Stimulated activated CD4-positive, alpha-beta T cell treated with anti-CD3 and anti-CD28 coated beads, Interleukin-4, amount 100 ng/mL, for 1 hour (primary cell): ENCODE measurements around the gene CAMKK2.
"Not testable (repeated sequence)": the region's sequence is repeated elsewhere in the genome, so short reads cannot be mapped to it uniquely, and the experiment has no call there.

Source experiments
- DNase-seq: peaks from one replicate; pipeline ENCODE4 v3.0.0-alpha.2; 2020

CAMKK2 gene

DNA sequence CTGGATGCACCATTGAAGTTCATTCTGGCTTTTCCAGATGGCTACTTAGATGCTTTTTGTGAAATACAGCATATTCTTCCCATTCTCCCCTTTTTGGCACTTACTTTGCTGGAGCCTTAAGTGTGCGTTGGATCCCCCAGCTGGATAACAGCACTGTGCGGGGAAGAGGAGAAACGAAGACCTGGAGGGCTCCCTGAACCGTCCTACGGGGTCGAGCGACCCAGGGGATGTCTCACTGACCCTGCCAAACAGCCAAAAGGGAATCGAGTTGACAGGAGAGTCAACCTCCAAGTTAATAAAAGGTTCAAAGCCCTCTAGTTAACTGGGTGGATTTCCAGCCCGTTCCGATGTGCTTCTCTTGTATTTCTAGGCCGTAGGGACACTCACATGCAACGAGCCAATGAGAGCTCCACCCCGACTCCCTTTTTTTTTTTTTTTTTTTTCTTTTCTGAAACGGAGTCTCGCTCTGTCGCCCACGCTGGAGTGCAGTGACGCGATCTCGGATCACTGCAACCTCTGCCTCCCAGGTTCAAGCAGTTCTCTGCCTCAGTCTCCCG is 1.0 kb upstream of the CAMKK2 start:
- DNase-seq: peak; percentile 67

DNA sequence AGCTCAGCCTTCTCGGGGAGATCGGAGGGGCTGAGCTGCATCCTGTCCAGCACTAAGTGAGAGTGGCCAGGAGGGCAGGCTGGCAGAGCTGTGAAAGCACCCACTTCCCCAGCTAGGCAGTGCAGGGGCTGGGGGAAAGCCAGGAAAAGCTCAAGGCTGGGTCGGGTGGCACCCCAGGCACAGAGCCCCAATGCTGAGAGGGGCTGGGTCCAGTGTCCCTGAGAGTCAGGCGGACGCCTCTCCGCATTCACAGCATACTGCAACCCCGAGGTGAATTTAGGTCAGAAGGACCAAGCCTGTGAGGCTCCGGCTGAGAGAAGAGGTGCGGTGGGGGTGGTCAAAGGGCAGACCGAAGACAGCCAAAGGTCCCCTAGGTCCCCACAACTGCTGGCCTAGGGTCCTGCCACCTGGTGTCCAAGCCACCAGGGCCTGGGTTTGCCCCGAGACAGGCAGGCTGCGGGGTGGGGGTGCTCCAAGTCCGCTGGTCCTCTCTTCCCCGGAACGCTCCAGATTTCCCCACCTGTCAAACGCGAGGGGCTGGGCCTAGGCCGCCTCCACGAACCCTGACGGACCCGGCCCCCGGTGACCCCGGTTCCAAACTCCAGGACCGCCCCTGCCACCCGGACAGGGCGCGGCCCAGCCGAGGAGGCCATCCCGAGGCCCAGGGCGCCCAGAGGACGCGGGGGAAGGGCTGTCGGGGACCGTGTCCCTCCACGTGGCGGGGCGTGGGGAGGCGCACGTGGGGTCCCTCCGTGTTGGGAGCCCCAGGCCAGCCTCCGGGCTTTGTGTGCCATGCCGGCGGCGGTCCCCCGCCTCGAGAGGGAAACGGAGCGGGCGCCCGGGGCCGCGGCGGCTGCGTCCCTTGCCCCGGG is 527 bp downstream of the CAMKK2 start:
- DNase-seq: no peak

DNA sequence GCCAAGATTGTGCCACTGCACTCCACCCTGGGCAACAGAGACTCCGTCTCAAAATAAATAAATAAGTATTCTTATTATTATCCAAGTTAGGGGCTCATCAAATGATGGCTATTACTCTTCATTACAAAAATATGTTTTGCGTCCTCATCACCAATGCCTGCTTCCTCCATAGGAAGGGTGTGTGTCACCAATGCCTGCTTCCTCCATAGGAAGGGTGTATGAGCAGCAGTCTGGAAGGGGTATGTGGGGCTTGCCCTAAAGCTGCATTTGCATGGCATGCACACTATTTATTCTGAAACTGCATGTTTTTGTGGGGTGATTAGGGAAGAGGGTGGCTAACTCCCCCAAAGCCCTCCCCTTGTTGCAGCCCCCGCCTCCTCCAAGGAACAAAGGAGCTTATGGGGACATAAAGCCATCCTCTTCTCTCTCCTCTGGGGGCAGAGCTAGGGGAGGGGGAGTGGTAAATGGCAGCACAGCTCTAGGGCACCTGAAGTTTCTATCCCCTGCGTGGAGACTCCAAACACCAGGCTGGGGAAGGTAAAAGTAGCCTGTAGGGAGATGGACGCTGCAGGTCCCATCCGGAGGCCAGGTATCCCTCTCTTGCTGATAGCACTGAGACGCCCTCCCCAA is 1.3 kb downstream of the CAMKK2 start:
- DNase-seq: no peak

DNA sequence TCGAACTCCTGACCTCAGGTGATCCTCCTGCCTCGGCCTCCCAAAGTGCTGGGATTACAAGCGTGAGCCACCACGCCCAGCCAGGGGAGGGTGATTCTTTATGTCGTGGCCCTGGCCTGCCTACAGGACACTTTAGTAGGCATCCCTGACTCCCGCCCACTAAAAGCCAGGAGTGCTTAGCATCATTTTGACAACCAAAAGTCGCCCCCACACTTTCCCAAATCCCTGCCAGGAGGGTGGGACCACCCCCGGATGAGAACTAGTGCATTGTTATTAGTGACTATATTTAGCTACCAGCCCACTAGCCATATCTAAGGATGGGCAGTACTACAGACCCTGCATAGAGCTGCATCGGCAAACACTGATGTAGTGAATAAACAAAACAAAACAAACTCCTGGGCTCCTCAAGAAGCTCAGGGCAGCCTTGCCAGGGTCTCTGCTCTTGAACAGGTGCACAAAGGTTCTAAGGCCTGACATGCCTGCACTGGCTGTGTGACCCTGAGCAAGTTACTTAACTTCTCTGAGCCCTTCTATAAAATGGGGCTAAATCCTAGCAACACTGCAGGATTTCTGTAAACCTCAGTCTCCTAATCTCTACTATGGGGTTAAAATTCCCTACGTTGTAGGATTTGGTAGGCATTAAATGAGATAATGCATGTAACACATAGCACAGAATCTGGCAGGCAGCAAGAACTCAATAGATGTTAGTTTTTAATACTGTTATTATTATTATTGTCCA is 2.2 kb downstream of the CAMKK2 start:
- no peak for DNase-seq

DNA sequence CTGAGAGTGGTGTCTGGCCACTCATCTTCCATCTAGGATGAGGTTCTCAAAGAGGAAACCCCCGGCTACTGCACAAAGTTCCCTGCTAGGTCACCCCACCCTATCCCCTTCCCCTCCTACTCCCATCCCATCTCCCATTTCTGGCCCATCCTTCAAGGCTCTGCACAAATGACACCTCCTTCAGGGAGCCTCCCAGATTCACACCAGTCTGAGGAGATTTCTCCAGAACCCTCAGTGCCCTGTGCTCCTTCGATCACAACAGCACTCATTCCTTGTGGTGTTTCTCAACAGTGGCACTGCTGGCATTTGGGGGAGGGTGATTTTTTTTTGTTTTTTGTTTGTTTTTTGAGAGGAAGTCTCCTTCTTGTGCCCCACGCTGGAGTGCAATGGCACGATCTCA is 2.9 kb downstream of the CAMKK2 start:
- DNase-seq: no peak

DNA sequence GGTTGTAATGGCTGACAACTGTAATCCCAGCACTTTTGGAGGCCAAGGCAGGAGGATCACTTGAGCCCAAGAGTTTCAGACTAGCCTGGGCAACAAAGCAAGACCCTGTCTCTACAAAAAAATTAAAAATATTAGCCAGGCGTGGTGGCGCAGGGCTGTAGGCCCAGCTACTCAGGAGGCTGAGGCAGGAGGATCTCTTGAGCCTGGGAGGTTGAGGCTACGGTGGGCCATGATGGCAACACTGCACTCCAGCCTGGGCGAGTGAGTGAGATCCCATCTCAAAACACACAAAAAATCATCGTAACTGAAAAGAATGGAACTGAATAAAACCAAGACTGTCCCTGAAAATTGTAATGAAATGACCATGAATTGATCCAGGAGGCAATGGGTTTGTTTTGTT is 6.1 kb downstream of the CAMKK2 start:
- DNase-seq: no peak

DNA sequence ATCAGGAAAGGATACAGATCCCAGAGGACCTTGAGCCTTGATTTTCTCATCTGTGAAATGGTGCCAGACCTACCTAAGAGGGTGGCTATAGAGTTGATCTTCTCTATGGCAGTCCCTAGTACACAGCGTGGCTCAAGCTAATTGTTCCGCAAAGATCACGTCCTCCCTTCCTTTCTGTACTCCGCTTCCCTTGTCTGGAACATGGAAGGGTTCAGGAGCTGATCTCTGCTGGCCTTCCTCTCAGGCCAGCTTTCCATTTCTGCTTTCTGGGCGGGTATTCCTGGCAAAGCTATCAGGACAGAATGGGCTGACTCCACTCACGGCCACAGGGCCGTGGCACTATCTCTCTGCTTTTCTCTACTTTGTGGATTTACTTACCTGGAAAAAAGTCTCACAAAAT is 6.5 kb downstream of the CAMKK2 start:
- no peak for DNase-seq

DNA sequence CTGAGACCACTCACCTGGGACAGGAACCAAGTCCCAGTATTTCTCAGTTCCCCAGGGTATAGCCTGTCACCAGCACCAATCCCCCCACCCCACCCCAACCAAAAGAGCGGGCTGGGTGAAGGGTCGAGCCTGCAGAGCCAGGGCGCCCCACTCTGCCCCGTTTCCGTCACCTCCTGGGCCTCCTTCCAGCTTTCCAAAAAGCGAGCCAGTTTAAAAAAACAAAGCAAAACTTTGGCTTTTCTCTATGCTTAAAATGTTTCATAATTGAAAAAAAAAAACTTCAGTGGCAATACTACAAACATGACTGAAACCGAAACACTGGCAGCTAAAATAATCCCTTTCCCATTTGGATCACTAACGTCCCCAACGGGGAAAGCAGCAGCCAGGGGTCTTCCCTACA is 7.5 kb downstream of the CAMKK2 start:
- no peak for DNase-seq

DNA sequence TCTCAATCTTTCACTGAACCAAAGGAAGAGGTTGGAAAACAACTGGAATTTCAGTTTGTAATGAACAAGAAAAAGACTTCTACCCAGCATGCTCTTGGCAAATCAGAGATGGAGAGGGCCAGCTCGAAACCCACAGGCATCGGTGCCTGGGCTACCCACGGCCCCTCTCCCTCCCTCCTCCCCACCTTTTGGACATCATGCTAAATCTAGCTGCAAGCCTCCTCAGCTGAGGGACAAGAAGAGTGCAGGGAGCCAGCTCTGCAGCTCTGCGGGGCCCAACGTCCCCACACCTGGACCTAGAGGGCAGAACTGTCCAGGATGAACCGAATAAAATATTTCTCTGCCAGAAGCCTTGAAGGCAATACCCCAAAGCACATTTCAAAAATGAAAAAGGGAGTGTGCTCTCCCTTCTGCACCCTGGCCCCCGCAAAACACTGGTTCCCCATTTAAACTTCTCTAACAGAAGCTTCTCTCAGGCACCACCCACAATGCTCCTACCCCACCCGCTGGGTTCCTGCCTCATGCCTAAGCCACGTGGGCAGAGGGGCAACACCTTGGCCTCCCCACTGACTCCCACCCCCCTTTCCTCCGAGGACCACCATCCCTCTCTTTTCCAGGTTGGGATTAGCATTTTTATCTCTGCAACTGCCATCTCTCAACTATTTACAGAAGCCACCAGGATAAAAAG is 8.2 kb downstream of the CAMKK2 start:
- no peak for DNase-seq

DNA sequence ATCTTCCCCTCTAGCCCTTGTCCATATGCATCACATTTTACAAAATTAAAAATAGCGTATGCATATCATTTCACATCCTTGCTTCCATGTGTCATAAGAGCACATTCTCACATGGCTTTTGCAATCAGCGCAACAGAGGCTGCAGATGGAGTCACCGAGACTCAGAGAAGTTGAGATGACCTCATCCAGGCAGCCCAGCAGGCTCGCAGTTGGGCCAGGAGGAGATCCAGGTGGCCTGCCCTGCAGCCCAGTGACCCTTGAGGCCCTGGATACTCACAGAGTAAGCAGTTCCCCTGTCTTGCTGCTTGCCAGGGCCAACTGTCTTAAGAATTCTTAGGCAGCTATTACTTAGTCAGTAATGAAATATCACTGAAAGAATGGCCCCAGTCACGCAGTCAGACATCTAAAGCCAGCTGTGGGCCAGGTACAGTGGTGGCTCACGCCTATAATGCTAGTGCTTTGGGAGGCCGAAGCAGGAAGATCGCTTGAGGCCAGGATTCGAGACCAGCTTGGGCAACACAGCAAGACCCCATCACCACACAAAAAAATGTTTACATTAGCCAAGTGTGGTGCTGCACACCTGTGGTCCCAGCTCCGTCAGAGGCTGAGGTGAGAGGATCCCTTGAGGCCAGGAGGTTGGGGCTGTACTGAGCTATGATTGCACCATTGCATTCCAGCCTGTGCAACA is 9.1 kb downstream of the CAMKK2 start:
- DNase-seq: no peak

DNA sequence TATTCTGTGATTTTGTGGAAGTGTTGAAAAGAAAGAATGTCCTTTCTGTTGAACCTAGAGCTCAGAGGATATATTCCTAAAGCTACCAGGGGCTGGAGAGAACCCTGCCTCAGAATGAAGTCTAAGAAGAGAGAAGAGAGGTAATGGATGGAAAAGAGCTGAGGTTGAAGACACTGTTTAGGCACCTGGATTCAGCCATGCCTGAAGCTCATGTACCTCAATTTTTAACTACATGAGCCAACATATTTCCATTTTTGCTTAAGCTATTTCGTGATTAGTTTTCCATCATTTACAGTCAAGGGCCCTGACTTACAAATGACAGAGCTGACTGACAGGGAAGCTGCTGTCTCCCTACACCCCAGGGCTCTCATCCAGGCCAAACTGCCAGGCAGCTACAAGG is 10.7 kb downstream of the CAMKK2 start:
- no peak for DNase-seq

DNA sequence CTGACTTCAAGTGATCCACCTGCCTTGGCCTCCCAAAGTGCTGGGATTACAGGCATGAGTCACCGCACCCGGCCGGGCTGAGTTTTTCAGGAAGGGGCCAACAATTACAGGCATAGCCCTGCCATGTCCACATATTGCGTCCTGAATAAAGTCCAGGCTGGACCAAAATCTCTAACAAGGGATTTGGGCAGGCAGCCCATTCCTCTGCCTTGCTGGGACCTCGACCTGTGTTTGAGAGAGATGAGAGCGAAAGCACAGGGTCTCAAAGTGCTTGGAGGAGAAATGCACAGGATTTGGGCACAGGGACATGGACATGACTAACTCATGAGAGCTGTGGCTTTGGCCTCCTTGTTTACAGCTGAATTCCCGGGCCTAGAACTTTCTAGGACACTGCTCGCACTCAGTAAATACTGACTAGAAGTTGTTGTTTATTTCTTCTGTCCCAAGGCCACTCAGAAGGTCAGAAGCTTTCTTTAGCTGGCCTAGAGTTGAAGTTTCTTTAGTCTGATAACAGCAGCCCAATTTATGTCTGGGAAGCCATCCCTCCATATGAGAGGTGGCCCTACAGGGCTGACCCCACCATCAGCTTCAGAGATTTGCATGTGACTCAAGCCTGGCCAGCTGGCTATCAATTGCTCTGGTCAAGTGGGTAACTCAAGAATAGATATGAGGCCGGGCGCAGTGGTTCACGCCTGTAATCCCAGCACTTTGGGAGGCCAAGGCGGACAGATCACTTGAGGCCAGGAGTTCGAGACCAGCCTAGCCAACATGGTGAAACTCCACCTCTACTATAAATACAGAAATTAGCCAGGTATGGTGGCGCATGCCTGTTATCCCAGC is 11.7 kb downstream of the CAMKK2 start:
- DNase-seq: no peak

DNA sequence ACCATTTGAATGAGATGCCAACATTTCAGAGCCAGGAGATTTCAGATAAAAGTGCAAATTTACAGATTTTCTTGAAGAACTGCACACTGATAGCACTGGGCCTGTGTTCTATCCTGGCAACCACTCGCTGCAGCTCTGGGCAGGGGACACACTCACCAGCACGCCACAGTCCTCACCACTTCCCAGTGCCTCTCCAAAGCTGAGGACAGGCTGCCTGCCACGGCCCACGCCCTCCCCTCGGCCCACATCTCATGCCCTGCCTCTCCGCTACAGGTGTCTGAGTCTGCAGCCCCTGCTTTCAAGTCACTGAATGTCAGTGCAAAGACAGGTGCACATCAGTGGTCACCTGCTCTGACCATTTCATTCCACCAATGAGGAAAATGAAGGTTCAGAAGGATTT is 12.7 kb downstream of the CAMKK2 start:
- no peak for DNase-seq

DNA sequence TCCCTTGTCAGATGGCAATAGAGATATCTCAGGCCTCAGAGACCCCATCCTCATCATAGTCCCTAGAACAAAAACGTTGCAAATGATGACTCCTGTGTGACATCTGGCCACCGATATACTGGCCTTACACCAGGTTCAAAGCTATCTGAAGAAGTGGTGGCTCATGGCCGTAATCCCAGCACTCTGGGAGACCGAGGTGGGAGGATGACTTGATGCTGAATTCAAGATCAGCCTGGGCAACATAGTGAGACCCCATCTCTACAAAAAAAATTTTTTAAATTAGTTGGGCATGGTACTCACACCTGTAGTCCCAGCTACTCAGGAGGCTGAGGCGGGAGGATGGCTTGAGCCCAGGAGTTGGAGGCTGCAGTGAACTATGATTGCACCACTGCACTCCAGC is 13.1 kb downstream of the CAMKK2 start:
- DNase-seq: no peak

DNA sequence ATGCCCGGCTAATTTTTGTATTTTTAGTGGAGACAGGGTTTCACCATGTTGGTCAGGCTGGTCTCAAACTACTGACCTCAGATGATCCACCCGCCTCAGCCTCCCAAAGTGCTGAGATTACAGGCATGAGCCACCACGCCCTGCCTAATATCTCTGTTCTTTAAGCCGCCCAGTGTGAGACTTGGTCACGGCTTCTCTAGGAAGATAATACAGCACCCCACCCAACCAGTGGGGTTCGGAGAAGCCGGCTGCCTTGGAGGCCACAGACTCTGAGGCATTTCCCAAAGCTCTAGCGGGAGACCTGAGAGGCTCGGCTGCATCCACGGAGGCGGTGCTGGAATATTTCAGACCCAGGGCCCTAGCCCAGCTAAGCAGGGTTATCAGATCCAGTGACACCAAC is 13.6 kb downstream of the CAMKK2 start:
- not testable (repeated sequence) for DNase-seq

DNA sequence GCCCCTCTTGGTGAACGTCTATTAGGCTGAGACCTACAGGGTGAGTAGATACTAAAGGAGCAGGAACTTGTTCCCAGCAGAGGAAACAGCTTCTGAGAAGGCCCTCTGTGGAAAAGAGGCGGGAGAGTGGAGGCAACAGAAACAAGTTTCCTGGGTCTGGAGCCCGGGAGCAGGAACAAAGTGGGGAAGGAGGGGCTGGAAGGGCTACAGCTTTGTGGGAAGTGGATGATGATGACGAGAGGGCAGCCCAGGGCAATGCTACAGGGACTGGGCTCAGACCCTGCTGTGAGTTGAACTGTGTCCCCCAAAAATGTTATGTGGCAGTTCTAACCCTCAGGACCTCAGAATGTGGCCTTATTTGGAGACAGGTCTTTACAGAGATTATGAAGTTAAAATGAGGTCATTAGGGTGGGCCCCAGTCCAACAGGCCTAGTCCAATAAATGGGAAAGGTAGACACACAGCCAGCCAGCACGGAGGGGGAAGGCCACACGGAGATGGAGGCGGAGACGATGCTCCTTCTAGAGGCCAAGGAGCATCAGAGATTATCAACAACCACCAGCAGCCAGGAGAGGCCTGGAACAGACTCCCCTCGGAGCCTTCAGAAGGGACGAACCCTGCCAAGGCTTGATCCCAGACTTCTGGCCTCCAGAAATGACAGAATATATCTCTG is 14.3 kb downstream of the CAMKK2 start:
- DNase-seq: no peak

DNA sequence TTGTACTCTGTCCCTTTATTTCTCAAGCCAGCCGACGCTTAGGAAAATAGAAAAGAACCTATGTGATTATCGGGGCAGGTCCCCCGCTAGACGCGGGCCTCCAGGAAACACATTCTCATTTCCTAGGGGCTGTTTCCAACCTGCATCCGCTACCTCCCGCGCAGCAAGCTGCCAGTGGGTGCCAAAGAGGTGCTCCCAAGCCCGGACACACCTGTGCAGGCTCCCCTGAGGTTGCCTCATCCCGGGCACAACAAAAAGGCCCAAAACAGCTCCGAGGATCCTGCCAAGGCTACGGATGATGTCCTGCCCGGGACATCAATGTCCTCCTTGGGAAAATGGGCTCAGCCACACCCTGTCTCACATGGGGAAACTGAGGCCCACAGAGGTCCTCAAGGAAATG is 15.4 kb downstream of the CAMKK2 start:
- not testable (repeated sequence) for DNase-seq

DNA sequence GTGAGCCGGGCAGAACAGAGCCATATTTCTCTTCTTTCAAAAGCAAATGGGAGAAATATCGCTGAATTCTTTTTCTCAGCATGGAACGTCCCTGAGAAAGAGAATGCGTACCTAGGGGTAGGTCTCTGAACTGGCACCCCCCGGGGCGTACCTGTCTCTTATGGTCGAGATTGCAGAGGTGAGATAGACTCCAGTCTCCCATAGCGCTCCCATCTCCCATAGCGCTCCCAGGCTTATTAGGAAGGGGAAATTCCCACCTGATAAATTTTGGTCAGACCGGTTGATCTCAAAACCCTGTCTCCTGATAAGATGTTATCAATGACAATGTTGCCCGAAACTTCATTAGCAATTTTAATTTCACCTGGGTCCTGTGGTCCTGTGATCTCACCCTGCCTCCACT is 16.0 kb downstream of the CAMKK2 start:
- not testable (repeated sequence) for DNase-seq

DNA sequence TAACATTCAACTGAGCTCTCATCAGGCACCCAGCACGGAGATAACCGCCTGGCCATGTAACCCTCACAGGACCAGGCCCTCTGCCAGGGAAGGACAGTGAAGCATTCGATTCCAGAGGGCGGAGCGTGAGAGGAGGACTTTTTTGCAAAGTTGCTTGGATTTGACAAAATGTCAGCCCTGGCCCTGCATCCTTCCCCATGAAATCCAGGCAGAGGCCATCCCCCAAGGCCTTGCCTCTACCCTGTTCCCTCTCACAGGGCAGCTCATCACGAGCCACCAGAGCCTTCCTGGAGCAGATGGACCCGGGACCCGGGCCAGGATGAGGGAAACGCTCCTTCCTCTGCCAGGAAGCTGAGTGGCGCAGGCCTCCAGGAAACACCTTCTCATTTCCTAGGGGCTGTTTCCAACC is 17.0 kb downstream of the CAMKK2 start:
- no peak for DNase-seq

DNA sequence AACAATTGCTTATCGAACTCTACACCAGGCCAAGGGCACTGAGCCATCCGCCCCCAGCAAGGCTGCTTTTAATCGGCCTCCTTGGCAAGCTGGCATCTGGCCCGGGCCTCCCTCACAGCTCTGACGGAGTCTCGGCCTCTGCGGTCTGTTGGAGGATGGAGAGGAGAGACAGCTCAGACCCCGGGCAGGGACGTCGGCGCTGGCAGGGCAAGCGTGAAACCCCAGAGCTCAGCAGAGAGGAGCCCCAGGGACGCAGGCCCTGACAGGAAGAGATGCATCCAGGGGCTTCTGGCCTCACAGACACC is 17.5 kb downstream of the CAMKK2 start:
- DNase-seq: no peak
